ENCODE measurements around the gene CCDC141. TPM values are rescaled to one million over a fixed set of nuclear protein-coding genes. Genes with fewer than 3 reads are reported as not detected.

The CCDC141 gene, protein sequence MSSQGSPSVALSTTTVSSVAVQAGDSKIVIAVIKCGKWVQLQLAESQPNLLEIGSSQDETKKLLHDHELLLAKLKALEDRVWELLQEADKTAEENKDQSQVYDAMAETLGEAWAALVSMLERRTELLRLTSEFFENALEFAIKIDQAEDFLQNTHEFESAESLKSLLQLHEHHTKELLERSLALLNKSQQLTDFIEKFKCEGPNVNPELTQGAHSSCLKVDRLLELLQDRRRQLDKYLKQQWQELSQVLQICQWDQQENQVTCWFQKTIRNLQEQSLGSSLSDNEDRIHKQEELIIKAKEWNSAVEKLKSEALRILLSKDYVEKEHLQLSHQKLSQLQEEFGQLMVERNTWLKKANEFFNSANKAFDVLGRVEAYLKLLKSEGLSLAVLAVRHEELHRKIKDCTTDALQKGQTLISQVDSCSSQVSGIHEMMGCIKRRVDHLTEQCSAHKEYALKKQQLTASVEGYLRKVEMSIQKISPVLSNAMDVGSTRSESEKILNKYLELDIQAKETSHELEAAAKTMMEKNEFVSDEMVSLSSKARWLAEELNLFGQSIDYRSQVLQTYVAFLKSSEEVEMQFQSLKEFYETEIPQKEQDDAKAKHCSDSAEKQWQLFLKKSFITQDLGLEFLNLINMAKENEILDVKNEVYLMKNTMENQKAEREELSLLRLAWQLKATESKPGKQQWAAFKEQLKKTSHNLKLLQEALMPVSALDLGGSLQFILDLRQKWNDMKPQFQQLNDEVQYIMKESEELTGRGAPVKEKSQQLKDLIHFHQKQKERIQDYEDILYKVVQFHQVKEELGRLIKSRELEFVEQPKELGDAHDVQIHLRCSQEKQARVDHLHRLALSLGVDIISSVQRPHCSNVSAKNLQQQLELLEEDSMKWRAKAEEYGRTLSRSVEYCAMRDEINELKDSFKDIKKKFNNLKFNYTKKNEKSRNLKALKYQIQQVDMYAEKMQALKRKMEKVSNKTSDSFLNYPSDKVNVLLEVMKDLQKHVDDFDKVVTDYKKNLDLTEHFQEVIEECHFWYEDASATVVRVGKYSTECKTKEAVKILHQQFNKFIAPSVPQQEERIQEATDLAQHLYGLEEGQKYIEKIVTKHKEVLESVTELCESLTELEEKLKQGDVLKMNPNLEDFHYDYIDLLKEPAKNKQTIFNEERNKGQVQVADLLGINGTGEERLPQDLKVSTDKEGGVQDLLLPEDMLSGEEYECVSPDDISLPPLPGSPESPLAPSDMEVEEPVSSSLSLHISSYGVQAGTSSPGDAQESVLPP (N-terminal part only)
- total RNA-seq: under 0.01 and 0.57 TPM in 2 replicates

DNA sequence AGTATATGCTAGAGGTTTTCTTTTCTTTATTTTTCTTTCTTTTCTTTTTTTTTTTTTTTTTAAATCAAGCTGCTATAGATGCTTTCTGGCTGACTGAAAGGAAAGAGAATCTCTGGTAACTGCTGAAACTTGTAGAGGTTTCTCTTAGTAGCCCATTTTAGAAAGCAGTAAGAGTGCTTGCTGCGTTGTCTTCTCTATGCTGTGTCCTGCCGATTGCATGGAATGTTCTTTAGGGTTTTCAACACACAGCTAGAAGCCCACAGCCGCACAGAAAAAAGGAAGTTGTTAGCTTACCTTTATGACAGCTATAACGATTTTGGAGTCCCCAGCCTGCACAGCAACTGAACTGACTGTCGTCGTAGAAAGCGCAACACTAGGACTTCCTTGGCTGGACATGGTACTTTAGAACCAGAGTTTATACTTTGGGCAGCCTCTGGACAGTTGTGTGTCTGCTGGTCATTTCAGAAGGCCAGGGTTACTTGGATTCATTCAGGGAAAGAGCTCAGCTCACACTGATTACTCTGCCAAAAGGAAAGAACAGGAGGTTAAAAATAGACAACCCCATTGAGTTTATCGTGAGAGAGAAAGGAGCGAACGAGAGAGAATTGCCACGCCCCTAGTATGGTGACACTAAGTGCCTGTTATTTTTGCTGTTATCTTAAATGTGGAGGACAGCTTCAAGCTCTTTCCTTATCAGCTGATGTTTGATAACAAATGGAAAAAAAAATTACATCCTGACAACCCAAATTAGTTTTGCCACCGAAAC lies at the start of gene CCDC141:
CCDC141 (minus strand) TSS at position 592 of the 766 bp plus-strand sequence; CDS start at position 396, 196 bp downstream.

DNA sequence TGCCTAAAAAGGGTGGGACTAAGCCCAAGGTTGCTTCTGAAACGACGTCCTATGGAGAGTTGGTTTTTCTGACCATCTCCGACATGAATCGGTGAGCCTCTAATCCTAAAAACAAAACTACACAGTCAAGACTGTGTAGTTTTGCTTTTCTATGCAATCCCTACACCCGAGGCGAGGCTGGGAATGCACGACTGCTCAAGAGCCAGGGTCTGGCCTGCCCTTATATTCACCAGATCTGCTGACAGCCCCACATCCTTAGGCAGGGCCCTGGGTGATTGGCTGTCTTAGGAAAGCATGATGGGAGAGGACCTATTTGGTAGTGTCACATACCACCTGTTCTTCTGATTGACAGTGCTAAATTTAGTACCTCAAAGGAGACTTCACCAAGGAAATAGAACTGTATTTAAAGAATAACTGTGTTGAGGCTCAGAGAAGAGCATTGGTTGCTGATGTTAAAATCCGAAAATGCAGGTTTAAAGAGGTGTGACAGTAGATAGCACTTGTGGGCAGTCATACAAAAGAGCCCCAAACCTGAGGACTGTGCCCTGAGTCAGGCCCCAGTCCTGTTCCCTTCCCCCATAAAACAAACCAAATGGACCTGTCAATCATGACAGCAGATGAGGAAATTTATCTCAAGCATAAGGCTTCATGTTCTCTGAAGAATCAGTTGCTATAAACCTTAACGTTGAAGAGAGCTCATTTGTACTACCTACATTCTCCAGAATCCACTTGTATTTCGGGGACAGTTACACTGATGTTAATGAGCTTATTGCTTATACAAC lies 242.5 kb downstream of the CCDC141 start, which contains the start of gene TTN:
TTN (minus strand) TSS at position 197 of the 782 bp plus-strand sequence. CDS start 2,781 bp downstream, outside the sequence.

Other genes with a start within 250 kb of the CCDC141 start
- gene TTN, start 242.7 kb downstream of the CCDC141 start, total RNA-seq: 0.49 and 0.82 TPM in 2 replicates
- 20.4 and 95.9 TPM in 2 replicates for gene SESTD1, start 214.7 kb upstream of the CCDC141 start, total RNA-seq